HG02798 (cell line): ENCODE results near the gene LGSN.
"Not testable (repeated sequence)": the region's sequence is repeated elsewhere in the genome, so short reads cannot be mapped to it uniquely, and the experiment has no call there.

Experiments
- ATAC-seq: cut with Tn5 transposase; IDR thresholded peaks from one replicate; pipeline ENCODE4 v1.9.1; 2021; ENCODE audit warnings: mild to moderate bottlenecking; ENCODE audit not compliant: unreplicated experiment, poor library complexity

Gene LGSN

DNA sequence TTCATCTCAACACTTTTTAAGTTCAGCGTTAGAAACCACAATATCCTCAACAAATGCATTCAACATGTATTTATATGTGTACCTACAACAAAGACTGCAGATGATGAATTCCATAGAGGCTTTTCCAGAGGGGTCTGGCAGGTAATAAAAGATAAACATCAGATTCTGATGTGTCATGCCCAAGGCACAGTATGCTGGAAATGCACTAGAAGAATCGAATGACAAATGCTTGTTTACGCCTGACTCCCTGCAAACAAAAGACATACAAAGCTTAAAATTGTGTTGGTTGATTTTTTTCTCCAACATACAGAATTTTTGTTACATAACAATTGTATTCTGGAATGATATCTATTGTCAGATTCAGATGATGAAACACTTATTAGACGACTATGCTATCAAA is at the start of gene LGSN:
TSS of gene LGSN (minus strand) at position 45 of the 400 bp plus-strand sequence. CDS start at position 5, 40 bp downstream.
- ATAC-seq = no peak

DNA sequence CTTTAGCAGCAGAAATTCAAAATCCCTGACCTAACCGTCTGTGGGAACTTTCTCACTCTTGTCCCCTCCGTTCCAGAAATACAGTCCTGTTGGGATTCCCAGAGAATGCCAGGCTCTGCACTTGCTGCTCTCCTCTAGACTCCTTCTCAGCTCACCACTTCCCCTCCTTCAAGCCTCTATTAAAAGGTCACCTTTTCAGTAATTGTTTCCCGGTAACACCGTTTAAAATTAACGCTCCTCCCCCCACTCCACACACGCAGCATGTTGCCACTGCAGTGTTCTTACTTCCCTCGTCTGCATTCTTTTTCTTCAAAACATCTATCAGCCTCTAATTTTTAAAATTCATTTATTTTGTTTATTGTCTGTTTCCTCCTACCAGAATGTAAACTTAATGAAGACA is 48.6 kb upstream of the LGSN start:
- no peak for ATAC-seq

DNA sequence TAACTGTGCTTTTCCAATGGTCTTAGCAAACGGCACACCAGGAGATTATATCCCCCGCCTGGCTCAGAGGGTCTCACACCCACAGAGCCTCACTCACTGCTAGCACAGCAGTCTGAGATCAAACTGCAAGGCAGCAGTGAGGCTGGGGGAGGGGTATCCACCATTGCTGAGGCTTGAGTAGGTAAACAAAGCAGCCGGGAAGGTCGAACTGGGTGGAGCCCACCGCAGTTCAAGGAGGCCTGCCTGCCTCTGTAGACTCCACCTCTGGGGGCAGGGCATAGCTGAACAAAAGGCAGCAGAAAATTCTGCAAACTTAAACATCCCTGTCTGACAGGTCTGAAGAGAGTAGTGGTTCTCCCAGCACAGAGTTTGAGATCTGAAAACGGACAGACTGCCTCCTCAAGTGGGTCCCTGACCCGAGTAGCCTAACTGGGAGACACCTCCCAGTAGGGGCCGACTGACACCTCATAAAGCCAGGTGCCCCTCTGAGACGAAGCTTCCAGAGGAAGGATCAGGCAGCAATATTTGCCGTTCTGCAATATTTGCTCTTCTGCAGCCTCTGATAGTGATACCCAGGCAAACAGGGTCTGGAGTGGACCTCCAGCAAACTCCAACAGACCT is 42.8 kb upstream of the LGSN start:
- not testable (repeated sequence) for ATAC-seq

DNA sequence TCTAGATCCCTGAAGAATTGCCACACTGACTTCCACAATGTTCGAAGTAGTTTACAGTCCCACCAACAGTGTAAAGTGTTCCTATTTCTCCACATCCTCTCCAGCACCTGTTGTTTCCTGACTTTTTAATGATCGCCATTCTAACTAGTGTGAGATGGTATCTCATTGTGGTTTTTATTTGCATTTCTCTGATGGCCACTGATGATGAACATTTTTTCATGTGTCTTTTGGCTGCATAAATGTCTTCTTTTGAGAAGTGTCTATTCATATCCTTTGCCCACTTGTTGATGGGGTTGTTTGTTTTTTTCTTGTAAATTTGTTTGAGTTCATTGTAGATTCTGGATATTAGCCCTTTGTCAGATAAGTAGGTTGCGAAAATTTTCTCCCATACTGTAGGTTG is 37.6 kb upstream of the LGSN start:
- not testable (repeated sequence) for ATAC-seq

GRCh38 chr6:63355632-63356031 is 35.8 kb upstream of the LGSN start:
- ATAC-seq = no peak

DNA sequence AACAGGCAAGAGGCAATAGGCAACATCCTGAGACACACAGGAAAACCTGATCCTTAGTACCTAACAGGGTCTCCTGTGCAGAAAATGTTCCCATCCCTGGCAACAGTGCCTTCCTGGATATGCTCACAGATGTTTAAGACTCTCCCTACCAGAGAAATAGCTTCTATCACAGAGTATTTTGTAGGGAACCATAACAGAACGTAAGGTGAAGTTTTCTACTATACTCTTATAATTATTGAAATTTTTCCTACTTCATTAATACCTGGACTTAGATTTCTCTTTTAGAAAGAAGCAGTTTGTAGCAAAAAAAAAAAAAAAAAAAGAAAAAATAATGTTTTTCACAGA is 33.5 kb upstream of the LGSN start:
- ATAC-seq = no peak

- ATAC-seq = peak; percentile 96
Measured at GRCh38 chr6:63352544-63353285, 32.9 kb upstream of the LGSN start.

DNA sequence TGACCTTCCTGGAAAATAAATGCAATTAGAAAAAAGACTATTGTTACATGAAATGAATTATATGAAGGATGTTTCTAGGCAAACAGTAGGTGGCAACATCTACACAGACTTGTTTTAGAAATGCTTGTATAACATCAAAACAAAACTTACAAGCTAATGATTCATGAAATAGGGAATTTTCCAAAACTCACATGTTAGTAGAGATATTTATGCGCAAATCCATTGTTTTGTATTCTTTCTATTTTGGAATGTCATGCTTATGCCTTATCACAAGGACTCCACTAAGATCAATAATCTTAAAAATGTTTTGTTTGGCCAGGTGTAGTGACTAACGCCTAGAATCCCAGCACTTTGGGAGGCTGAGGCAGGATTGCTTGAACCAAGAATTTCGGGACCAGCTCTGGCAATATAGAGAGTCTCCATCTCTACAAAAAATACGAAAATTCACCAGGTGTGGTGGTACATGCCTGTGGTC is 32.3 kb upstream of the LGSN start:
- ATAC-seq = peak; percentile 35

DNA sequence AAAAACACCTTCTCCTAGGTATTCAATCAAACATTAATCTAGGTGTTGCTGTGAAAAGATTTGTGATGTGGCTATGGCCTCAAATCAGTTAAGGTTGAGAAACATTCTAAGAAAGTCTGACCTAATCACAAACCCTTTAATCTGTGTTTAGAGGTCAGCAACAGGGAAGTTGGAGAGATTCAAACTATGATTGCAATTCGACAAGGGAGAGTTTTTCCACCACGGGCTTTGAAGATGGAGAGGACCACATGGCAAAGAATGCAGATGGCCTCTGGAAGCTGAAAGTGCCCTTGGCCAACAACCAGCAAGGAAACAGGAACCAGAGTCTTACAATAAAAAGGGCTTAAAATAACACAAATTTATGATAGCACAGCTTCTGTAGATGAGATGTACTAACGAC is 29.6 kb upstream of the LGSN start:
- ATAC-seq = no peak

DNA sequence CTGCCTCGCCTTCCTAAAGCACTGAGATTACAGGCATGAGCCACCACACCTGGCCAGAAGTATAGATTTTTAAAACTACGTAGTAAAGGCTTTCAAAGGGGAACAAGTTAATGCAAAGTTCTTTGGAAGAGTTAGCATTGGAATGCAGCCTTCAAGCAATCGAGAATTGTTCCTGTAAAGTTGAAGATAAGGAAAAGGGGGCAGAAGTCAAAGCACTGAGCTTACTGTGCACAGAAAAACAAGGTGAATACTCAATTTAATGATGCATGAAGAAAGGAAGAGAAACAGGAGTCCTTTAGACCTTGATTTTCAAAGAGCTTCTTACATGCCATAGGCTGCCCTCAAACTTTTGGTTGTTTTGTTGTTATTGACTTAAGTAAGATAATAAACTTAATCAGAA is 29.1 kb upstream of the LGSN start:
- no peak for ATAC-seq

DNA sequence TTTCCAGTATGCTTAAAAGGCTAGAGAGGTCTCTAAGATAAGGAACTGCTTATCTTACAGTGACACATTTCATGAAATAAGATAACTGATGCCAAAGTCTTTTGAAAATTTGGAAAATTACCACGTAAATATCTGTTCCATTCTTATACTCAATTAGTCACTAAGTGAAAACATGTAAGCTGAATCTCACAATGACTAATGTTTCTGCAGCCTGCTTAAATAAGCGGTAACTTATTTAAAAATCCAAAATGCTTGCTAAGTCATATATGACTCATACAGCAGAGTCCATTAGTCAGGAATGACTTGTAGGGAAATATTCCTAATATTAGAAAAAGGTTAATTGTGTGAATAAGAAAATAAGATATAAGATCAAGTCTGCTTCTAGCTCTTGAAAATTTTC is 27.8 kb upstream of the LGSN start:
- ATAC-seq = no peak

- no peak for ATAC-seq
Measured at GRCh38 chr6:63346217-63346835, 26.5 kb upstream of the LGSN start.

- no peak for ATAC-seq
Measured at GRCh38 chr6:63340351-63340750, 20.6 kb upstream of the LGSN start.

DNA sequence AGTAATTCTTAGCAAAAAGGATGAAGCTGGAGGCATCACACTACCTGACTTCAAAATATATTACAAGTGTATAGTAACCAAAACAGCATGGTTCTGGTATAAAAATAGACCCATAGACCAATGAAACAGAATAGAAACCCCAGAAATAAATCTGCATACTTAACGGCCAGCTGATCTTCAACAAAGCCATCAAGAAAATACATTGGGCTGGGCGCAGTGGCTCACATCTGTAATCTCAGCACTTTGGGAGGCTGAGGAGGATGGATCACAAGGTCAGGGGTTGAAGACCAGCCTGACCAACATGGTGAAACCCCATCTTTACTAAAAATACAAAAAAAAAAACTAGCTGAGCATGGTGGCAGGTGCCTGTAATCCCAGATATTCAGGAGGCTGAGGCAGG is 14.9 kb upstream of the LGSN start:
- ATAC-seq = not testable (repeated sequence)

DNA sequence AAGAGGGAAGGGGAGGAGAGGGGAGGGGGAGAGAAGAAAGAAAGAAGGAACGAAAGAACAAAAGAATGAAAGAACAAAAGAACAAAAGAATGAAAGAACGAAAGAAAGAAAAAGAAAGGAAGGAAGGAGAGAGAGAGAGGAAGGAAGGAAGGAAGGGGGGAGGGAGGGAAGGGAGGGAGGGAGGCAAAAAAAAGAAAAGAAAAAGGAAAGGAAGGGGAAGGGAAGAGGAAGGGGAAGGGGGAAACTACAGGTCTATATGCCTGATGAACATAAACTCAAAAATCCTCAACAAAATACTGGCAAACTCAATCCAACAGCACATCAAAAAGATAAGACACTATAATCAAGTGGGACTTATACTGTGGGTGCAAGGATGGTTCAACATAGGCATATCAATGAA is 13.7 kb upstream of the LGSN start:
- ATAC-seq = no peak

DNA sequence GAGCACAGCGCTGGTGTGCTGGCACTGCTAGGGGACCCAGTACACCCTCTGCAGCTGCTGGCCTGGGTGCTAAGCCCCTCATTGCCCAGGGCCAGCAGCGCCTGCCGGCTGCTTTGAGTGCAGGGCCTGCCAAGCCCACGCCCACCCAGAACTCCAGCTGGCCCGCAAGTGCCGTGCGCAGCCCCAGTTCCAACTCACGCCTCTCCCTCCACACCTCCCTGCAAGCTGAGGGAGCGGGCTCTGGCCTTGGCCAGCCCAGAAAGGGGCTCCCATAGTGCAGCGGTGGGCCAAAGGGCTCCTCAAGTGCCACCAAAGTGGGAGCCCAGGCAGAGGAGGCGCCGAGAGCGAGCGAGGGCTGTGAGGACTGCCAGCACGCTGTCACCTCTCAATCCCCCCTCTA is 6.8 kb upstream of the LGSN start:
- ATAC-seq = not testable (repeated sequence)

- no peak for ATAC-seq
Measured at GRCh38 chr6:63322981-63323380, 3.2 kb upstream of the LGSN start.

- ATAC-seq = no peak
Measured at GRCh38 chr6:63321821-63322220, 2.0 kb upstream of the LGSN start.

- no peak for ATAC-seq
Measured at GRCh38 chr6:63317641-63318040, 2.1 kb downstream of the LGSN start.

GRCh38 chr6:63316113-63316512 is 3.7 kb downstream of the LGSN start:
- no peak for ATAC-seq

GRCh38 chr6:63313111-63313510 is 6.7 kb downstream of the LGSN start:
- ATAC-seq = no peak
